Hepatocyte (in vitro differentiated cells): ENCODE results near the gene CCDC167. TPM values are rescaled to one million over a fixed set of nuclear protein-coding genes. Genes with fewer than 3 reads are reported as not detected.

Source experiments
- DNase-seq: peaks from one replicate; pipeline ENCODE4 v3.0.0-alpha.2; 2016; ENCODE audit warnings: low spot score
- H2AFZ ChIP-seq: fragments of 200-600 bp; sonication (generic); 2 replicates; pipeline ENCODE4 v1.6.0; 2016; ENCODE audit warnings: antibody characterized with exemption, mild to moderate bottlenecking
- H3K27ac ChIP-seq: fragments of 200-600 bp; sonication (generic); 2 replicates; pipeline ENCODE4 v1.5.1; 2016; ENCODE audit warnings: mild to moderate bottlenecking
- H3K27me3 ChIP-seq: fragments of 200-600 bp; sonication (generic); 2 replicates; pipeline ENCODE4 v1.6.1; 2016
- H3K36me3 ChIP-seq: fragments of 200-600 bp; sonication (generic); replicated peaks from 2 replicates; pipeline ENCODE4 v1.5.1; 2016; ENCODE audit warnings: low read depth; ENCODE audit not compliant: insufficient read depth
- H3K4me1 ChIP-seq: fragments of 200-600 bp; sonication (generic); 2 replicates; pipeline ENCODE4 v1.5.1; 2016; ENCODE audit warnings: mild to moderate bottlenecking, moderate library complexity; ENCODE audit not compliant: insufficient read depth
- H3K4me2 ChIP-seq: fragments of 200-600 bp; sonication (generic); 2 replicates; pipeline ENCODE4 v1.6.0; 2016
- H3K4me3 ChIP-seq: fragments of 200-600 bp; sonication (generic); 2 replicates; pipeline ENCODE4 v1.5.1; 2016; ENCODE audit warnings: mild to moderate bottlenecking
- H3K79me2 ChIP-seq: fragments of 200-600 bp; sonication (generic); 2 replicates; pipeline ENCODE4 v1.6.0; 2017; ENCODE audit warnings: mild to moderate bottlenecking
- H3K9me2 ChIP-seq: fragments of 200-600 bp; sonication (generic); replicated peaks from 2 replicates; pipeline ENCODE4 v1.6.0; 2017; ENCODE audit warnings: mild to moderate bottlenecking; ENCODE audit not compliant: insufficient read depth
- H3K9me3 ChIP-seq: fragments of 200-600 bp; sonication (generic); 2 replicates; pipeline ENCODE4 v1.5.1; 2016; ENCODE audit warnings: low read depth, mild to moderate bottlenecking
- H4K20me1 ChIP-seq: fragments of 200-600 bp; sonication (generic); 2 replicates; pipeline ENCODE4 v1.6.0; 2016; ENCODE audit warnings: mild to moderate bottlenecking; ENCODE audit not compliant: insufficient read depth, poor library complexity, severe bottlenecking
- EZH2 ChIP-seq: fragments of 200-600 bp; sonication (generic); IDR thresholded peaks from 2 replicates; pipeline ENCODE4 v1.6.1; 2016; ENCODE audit warnings: antibody characterized with exemption, mild to moderate bottlenecking, borderline replicate concordance
- EZH2phosphoT487 ChIP-seq: fragments of 200-600 bp; sonication (generic); IDR thresholded peaks from one replicate; pipeline ENCODE4 v1.6.1; 2018; ENCODE audit warnings: antibody characterized with exemption, mild to moderate bottlenecking, low read depth, moderate library complexity; ENCODE audit not compliant: unreplicated experiment, severe bottlenecking
- WGBS: methylation state at CpG from one replicate; pipeline ENCODE4 v1.1.6; 2016; ENCODE audit warnings: low lambda C conversion rate; ENCODE audit errors: missing lambda C conversion rate; 5-methylcytosine and 5-hydroxymethylcytosine counted together
- polyA plus RNA-seq: library from polyadenylated mRNA; unstranded; fragments of >200 nt; fragmentation: Nextera tagmentation; extraction: Ambion mirVana; gene quantifications from 2 replicates; pipeline ENCODE4 v1.2.1, GENCODE V29; 2016
- total RNA-seq: library from RNA; depleted of rRNA; stranded (reverse); fragments of >200 nt; gene quantifications from 2 replicates; pipeline ENCODE4 v1.2.3, GENCODE V29; 2014
- TF ChIP-seq, protein P1 (sequence below): fragments of 200-600 bp; sonication (generic); IDR thresholded peaks from 2 replicates; pipeline ENCODE4 v1.5.1; 2016; ENCODE audit warnings: antibody characterized with exemption, mild to moderate bottlenecking; ENCODE audit not compliant: poor library complexity

CCDC167 gene
- total and polyA plus RNA-seq, 2 experiments from 2014 or later, result 32.5 to 66.1 TPM

GRCh38 chr6:37519461-37519860 is 19.8 kb upstream of the CCDC167 start:
- H3K36me3 ChIP-seq, result no peaks in the 10 kb centered on the region
- peaks cover 15% of the 10 kb centered on the region for H3K4me1 ChIP-seq
- H3K27ac ChIP-seq, result no peak overlapping the region
- H3K4me2 ChIP-seq, result no peak overlapping the region
- DNase-seq, result no peak
- H3K79me2 ChIP-seq, result no peaks in the 10 kb centered on the region
- no peak overlapping the region for H3K4me3 ChIP-seq
- no peaks in the 10 kb centered on the region for H3K9me3 ChIP-seq
- TF ChIP-seq, protein P1, sequence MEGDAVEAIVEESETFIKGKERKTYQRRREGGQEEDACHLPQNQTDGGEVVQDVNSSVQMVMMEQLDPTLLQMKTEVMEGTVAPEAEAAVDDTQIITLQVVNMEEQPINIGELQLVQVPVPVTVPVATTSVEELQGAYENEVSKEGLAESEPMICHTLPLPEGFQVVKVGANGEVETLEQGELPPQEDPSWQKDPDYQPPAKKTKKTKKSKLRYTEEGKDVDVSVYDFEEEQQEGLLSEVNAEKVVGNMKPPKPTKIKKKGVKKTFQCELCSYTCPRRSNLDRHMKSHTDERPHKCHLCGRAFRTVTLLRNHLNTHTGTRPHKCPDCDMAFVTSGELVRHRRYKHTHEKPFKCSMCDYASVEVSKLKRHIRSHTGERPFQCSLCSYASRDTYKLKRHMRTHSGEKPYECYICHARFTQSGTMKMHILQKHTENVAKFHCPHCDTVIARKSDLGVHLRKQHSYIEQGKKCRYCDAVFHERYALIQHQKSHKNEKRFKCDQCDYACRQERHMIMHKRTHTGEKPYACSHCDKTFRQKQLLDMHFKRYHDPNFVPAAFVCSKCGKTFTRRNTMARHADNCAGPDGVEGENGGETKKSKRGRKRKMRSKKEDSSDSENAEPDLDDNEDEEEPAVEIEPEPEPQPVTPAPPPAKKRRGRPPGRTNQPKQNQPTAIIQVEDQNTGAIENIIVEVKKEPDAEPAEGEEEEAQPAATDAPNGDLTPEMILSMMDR, result no peak
- no peak for TF ChIP-seq EZH2phosphoT487
- TF ChIP-seq EZH2, result no peak
- peaks cover 7% of the 10 kb centered on the region for H3K27me3 ChIP-seq
- H4K20me1 ChIP-seq, result no peaks in the 10 kb centered on the region
- no peaks in the 10 kb centered on the region for H3K9me2 ChIP-seq
- no peak overlapping the region for H2AFZ ChIP-seq
- WGBS, result 89% methylated on average over 5 of the region's 5 CpGs

- H4K20me1 ChIP-seq, result no peaks in the 10 kb centered on the region
- no peak overlapping the region for H3K4me3 ChIP-seq
- no peak for DNase-seq
- WGBS, result 80% methylated on average over 6 of the region's 6 CpGs
- no peak overlapping the region for H3K4me2 ChIP-seq
- no peak overlapping the region for H3K27ac ChIP-seq
- H2AFZ ChIP-seq, result no peak overlapping the region
- H3K36me3 ChIP-seq, result no peaks in the 10 kb centered on the region
- no peaks in the 10 kb centered on the region for H3K79me2 ChIP-seq
- H3K4me1 ChIP-seq, result peaks cover 15% of the 10 kb centered on the region
- H3K27me3 ChIP-seq, result peaks cover 20% of the 10 kb centered on the region
- TF ChIP-seq, protein P1, result no peak
- no peak for TF ChIP-seq EZH2phosphoT487
- H3K9me2 ChIP-seq, result no peaks in the 10 kb centered on the region
- H3K9me3 ChIP-seq, result no peaks in the 10 kb centered on the region
Measured at GRCh38 chr6:37518116-37518515, 18.4 kb upstream of the CCDC167 start.

- H3K36me3 ChIP-seq, result no peaks in the 10 kb centered on the region
- H3K9me3 ChIP-seq, result no peaks in the 10 kb centered on the region
- H4K20me1 ChIP-seq, result no peaks in the 10 kb centered on the region
- TF ChIP-seq, protein P1, result no peak
- TF ChIP-seq EZH2, result no peak
- no peak for TF ChIP-seq EZH2phosphoT487
- no peak overlapping the region for H3K4me2 ChIP-seq
- no peak overlapping the region for H3K4me3 ChIP-seq
- DNase-seq, result no peak
- no peaks in the 10 kb centered on the region for H3K9me2 ChIP-seq
- peaks cover 27% of the 10 kb centered on the region for H3K27me3 ChIP-seq
- no peaks in the 10 kb centered on the region for H3K79me2 ChIP-seq
- H2AFZ ChIP-seq, result no peak overlapping the region
- peaks cover 15% of the 10 kb centered on the region for H3K4me1 ChIP-seq
- 77% methylated on average over 11 of the region's 11 CpGs for WGBS
- no peak overlapping the region for H3K27ac ChIP-seq
Measured at GRCh38 chr6:37517411-37517812, 17.7 kb upstream of the CCDC167 start.

DNA sequence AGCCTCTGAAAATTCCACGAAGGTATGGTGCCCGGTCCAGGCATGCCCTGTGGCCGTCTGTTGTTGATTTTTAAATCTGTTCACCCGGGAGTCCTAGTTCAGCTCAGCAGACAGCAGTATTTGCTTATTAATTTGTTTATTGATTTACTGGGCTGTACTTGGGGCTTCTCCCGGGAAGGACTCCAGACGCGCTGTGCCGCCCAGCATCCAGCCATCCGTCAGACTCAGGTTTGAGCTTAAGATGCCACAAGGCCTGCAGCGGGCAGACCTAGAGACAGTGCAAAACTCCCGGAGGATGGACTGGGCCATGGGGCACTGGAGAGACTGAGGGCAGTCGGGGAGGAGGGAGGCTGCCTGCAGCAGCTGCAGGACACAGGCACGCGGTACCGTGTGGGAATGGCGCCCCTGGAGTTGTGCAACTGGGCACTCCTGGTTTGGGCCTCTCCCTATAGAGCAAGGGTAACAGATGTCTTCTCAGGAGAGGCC is 17.3 kb upstream of the CCDC167 start:
- H4K20me1 ChIP-seq, result no peaks in the 10 kb centered on the region

More for the DNA sequence above, 17.3 kb upstream of the CCDC167 start:
- Histone ChIP-seq H3K79me2 (no peaks in the 10 kb centered on the region), H3K9me3 (no peaks in the 10 kb centered on the region), H3K4me1 (peaks cover 15% of the 10 kb centered on the region), H3K36me3 (no peaks in the 10 kb centered on the region), H3K27me3 (peaks cover 29% of the 10 kb centered on the region), H3K4me2 (no peak overlapping the region), H2AFZ (no peak overlapping the region), H3K4me3 (no peak overlapping the region), H3K27ac (no peak overlapping the region), H3K9me2 (no peaks in the 10 kb centered on the region)
- 67% methylated on average over 16 of the region's 16 CpGs for WGBS
- no peak for DNase-seq
- TF ChIP-seq EZH2, result no peak
- TF ChIP-seq, protein P1, result no peak
